NCI-H1105 treated with DMSO at 0.1 percent for 48 hours (cell line): Measurements from ENCODE around the gene DUSP22.
"Not testable (repeated sequence)": the region's sequence is repeated elsewhere in the genome, so short reads cannot be mapped to it uniquely, and the experiment has no call there.

Experiments used
- DNase-seq: peaks from one replicate; lab custom pipeline; 2025; lab: John Stamatoyannopoulos, UW

The DUSP22 gene

DNA sequence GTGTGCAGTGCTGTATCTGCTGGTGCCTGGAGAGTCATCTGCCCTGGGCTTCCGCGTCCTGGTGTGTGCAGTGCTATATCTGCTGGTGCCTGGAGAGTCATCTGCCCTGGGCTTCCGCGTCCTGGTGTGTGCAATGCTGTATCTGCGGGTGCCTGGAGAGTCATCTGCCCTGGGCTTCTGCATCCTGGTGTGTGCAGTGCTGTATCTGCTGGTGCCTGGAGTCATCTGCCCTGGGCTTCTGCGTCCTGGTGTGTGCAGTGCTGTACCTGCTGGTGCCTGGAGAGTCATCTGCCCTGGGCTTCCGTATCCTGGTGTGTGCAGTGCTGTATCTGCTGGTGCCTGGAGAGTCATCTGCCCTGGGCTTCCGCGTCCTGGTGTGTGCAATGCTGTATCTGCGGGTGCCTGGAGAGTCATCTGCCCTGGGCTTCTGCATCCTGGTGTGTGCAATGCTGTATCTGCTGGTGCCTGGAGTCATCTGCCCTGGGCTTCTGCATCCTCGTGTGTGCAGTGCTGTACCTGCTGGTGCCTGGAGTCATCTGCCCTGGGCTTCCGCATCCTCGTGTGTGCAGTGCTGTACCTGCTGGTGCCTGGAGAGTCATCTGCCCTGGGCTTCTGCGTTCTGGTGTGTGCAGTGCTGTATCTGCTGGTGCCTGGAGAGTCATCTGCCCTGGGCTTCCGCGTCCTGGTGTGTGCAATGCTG is 33.0 kb downstream of the DUSP22 start:
- not testable (repeated sequence) for DNase-seq

DNA sequence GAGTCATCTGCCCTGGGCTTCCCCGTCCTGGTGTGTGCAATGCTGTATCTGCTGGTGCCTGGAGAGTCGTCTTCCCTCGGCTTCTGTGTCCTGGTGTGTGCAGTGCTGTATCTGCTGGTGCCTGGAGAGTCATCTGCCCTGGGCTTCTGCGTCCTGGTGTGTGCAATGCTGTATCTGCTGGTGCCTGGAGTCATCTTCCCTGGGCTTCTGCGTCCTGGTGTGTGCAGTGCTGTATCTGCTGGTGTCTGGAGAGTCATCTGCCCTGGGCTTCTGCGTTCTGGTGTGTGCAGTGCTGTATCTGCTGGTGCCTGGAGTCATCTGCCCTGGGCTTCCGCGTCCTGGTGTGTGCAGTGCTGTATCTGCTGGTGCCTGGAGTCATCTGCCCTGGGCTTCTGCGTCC is 33.8 kb downstream of the DUSP22 start:
- DNase-seq: not testable (repeated sequence)

DNA sequence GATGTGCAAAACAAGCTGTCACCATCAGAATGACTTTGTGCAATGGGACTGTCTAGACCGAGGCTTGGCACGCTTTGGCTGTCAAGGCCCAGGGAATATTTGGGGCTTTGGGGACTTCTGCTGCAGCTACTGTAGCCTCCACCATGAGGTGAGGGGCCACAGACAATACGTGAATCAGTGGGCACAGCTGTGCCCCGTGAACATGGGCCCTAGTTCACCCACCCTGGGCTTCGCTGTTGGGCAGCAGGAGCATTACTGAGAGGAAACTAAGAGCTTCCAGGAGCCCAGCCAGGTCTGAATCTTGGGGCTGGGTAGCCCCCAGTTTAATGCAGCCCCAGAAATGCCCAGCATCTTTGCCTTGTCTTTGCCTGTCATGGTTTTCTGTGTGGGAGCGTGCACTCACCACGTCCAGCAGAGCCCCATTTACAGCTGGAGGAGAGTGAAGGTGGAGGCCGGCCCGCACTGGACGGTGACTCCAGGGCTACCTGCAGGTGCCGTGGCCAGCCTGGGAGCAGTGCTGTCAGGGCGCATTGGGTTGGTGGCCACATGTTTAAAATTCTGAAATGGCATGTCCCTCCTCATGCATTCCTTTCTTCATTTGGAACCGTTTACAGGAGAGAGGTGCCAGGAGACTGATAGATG is 34.7 kb downstream of the DUSP22 start:
- DNase-seq: no peak

DNA sequence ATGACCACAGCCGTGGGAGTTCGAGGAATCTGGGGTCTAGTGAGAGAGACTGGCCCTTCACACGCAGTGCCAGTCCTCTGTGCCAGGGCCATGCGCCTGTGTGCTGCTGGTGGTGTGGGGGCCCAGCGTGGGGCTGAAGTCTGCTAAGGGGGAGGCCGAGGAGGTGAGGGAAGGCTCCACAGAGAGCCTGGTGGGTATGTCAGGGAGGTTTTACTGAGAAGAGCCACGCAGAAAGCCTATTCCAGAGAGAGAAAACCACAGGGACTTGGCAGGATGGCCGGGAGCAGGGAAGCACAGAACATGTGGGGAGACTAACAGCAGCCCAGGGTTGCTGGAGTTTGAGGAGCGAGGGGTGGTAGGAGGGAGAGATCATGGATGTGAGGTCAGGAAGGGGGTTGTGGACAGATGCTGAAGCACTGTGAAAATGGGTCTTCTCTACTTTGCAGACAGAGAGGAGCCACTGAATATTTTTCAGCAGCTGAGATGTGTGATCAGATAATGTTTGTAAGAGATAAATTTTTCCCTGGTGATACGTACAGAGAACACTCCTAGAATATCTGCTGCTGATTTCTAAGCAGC is 35.3 kb downstream of the DUSP22 start:
- no peak for DNase-seq

DNA sequence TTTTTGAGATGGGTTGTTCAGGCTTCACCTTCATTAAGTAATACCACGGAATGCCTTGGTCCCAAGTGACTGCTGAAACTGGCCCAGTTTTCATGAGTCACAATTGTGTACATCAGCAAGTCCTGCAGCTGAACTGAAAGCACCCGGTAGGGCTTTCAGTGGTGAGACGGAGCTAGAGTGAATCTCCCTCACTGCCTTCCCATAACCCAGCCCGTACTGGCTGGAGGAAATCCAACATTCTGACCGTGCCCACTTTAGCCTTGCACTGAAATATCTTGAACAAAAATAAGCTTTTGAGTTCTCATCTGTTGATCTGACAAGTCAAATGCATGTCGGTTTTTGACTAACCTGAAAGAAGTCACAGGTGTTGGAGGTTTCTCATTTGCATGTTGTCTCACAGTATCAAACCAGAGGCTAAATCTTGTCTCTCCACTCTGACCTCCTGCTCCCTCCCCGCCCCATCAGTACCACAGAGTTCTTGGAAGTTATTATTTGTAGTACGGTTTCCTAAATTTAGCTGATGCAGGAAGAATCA is 35.9 kb downstream of the DUSP22 start:
- no peak for DNase-seq

DNA sequence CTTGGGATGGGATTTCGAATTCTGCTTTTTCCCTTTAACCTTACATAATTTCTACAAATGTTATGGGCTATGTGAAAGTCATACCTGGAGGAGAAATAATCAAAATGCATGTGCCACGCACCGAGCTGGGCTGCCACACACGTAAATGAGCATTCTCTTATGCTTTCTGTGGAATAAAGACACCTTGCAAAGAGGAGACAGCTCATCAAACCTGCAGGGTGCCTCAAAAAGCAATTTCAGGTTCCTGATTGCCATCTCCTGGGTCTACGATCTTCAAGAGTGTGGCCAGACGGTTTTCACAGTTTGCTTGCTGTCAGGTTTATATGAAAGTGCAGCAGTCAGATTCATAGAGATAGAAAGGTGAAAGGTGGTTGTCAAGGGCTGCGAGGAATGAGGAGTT is 36.6 kb downstream of the DUSP22 start:
- DNase-seq: no peak

DNA sequence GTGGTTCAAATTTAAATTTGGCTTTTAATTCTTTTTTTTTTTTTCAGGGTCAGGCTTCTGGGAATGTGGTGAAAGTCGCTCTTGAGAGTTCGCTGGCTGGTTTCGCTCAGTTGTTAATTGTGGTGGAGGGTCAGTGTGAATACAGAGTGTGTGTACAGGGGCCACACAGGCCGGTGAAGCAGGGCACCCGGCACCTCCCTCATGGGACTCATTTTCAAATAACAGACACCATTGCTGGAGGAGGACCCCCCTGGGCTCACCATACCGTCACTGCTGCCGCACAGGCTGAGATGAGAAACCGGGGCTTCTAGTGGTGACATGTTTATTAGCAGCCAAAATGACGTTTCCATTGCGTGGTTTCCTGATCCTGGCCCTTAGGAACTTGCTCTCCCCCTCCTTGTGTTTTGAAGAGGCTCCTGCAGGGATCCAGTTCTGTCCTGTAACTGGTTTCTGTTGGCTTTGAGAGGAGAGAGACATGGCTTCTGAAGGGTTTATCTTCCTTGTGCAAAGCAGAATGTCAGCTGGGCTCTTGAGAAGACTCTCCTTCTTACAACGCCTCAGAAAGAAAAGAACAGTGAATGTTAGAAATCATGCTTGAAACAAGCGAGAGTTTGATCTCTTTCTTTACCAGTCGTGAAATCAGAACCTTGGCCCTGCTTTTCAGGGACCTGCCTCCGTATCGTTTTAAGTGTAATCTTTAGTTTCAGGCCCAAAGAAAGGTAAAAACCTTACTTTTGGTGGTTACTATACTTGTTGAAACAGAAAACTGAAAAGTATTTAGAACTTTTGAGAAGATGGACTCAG is 37.8 kb downstream of the DUSP22 start:
- no peak for DNase-seq

DNA sequence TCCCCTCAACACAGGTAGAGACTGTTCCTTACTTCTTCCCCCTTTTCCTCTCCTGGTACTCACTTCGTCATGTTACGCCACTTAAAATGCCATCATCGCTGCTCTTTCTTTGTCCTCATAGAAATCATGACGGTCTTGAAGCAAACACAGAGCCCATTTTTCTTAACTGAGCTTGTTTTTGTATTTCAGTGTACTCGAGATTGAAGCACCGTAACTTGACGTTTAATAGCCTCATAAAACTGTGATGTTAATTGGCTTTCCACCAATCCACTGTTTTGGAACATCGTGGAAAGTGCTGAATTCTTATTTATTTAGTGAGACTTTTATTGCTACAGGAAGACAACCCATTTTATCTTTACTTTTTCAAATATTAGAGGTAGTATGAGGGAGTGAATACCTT is 38.7 kb downstream of the DUSP22 start:
- DNase-seq: no peak

DNA sequence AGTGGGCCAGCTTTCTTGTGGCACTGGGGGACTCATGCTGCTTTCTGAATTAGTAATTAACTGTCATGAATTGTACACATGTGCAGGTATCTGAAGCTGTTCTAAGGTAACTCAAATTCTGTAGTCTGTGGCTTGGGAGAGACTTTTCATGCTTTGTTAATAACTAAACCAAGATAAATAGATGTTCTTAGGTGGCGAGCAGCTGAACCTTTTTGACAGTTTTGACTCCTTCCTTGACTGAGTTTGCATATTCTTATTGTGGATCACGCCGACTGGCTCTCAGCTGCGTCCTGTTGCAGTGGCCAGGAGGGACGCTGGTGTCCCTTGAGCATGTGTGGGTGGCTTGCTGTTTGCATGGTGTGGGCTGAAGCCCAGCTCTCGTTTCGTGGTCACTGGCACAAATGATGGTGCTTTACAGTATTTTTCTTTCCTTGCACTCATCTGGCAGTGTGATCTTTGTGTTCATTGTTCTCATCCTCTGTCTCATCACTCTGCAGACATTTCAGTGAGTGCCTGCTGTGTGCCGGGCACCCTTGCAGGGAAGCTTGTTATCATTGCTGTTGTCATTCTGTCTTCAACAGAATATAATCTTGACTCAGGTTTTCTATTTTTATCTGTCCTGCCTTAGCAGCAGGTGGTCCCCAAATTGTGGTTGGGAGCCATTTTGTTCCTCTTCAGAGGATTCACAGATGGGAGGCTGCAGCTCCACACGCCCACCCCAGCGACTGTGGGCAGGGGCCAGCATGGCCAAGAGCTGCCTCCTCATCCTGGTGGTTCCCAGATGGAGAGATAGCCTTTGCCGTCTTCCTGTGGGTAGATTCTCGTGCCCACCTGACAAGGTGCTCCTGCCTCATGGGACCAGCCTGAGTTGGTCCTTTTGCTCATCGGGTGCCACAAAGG is 39.6 kb downstream of the DUSP22 start:
- no peak for DNase-seq

DNA sequence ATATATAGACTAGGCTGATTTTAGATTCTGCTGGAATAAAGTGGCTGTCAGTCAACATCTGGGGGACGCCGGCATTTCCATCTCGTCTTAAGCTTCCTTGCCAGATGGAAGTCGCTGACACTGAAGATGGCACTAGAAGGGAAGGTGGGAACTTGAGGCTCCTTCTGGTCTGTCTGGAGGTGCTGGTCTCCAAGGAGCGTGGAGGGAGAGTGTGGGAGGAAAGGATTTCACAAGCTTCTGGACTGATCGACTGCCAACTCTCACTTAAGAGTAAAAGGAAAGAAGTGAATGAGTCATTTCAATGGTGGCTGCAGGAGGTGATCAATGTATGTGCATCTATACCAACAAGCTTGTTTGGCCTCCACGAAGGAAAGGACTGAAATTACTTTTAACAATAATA is 40.4 kb downstream of the DUSP22 start:
- no peak for DNase-seq

DNA sequence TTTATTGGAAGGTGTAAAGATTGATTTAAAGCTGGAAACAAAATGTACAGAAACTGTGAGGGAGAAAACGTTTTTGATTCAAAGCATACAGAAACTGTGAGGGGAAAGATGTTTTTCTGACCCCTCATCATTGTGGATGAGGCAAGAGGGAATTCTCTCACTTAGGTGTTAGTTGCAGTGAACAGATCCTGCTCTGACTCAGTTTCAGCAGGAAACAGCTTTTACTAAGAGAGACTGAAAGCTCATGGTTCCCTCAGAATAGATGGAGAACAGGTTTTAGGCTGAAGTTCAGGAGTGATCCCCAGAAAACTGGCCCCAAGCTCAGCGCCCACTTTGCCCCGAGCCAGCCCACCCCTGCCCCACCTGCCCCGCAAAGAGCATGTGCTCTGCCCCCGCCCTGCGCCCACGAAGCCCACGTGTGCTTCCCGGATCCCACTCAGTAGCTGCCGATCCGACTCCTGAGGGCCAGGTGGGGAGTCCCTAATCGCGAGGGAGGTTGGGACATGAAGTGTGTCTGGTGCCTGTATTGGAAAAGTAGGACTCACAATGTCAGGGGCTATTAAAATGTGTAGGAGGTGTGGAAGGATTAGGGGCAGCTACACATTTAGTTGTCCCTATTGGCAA is 41.2 kb downstream of the DUSP22 start:
- DNase-seq: no peak

DNA sequence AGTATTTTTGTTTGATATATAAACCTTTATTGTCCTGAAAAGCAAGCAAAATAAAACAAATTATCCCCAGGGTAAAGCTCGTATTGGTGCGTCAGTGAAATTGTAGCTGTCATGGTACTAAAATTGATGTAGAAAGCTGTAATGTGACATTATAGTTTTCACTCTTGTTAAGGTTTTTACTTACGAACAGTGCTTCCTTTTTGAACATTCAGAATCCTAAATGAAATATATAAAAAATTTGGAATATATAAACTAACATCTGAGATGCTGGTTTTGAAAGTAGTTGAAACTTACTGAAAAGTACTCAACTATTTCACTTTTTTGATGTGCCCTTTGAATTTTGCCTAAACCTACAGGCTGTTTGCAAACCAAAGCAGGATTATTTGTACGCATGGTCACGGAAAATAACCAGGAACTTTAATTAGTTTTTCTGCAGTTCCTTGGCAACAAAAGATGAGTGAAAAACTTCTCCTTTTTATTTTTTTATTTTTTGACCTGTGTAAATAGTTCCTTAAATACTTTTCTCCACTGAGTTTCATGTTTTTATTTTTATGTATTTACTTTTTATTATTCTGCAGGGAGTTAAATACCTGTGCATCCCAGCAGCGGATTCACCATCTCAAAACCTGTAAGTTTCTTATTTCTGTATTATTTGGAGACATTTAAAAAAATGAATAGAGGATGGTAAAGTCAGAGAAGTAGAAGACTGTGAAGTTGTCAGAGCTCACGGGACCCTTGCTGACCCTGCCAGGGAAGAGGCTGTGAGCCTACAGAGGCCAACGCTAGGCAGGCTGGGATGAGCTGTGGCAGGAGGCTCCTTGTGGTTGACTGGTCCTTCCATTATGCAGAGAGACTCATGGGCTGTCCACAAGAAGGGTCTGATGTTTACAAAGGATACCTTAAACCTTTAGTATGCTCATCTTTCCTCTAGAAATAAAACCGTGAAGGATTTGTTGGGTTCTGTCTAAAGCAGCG is 42.5 kb downstream of the DUSP22 start:
- DNase-seq: no peak

DNA sequence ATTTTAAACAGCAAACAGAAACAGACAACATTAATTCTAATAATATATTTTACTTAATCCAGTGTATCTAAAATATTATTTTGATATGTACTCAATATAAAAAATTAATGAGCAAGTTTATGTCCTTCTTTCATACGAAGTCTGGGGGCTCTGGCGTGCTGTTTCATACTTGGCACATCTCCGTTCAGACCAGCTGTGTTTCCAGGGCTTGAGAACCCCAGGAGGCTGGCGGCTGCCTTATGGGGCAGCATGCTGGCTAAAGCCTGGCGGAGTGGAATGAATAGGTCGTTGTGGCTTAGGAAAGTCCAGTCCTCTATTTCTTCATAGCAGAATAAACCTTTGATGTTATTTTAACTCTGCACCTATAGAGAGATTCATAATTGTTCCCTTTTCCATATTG is 43.3 kb downstream of the DUSP22 start:
- DNase-seq: no peak

DNA sequence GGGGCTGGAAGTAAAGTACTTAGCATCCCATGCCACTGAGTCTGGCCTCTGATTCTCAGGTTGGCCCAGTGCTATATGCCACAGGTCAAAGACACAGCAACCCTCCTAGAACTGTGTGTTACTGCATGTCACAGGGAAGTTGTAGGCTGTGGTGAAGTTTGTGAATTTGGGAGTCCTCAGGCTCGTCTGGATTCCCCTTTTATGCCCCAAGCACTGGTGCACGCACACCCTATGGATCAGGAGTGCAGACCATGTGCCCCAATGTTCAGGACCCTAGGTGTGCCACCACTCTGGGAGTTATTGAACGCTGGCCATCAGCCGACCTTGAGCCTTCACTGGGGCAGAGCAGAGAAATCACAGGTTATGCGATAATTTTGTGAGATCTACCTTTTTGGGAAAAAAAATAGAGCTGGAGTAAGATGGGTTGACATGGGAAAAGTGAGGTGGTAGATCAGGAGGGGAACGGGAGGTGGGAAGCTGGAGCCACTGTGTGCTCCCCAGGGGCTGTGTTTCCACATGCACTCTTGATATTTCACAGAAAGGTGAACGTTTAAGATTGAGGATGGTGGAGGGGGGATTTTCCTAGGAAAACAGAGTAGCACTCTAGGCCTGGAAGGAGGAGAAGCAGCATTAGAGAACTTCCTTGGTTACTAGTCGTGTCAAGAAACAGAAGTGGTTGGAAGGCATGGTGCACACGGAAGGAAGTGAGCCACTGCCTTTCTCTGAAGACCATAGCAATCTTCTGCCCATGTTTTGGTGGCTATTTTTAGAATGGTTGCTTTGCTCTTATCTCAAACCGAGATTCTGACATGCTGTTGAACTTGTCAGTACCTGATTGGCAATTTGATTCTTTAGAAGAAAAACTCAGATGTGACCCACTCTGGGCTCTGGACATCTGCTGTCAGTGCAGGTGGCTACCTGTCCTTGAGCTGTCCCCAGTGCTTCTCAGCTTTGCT is 44.1 kb downstream of the DUSP22 start:
- no peak for DNase-seq

DNA sequence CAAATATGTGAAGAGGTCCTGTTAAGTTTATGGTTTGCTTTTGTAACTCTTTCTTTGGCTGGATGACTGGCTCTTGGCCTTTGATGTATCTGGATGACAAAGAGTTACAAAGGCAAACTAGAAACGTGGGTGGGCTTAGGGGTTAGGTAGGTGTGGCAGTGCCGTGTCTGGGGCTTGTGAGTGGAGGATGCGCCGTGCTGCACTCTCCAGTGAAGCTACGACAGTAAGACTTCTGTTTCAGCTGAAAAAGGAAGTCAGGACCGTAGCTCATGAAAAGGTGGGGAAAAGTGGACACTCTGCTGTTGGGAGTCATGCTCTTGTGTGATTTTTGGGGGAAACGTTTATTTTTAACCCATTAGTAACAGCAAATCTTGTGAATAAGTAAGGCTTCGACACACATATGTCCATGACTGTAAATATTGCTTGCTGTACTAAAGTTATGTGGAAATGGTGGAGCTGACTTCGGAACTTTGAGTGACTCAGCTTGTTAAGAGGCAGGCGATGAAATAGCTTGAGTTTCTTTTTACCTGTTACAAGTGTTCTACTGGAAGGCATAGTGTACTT is 45.6 kb downstream of the DUSP22 start:
- DNase-seq: no peak

DNA sequence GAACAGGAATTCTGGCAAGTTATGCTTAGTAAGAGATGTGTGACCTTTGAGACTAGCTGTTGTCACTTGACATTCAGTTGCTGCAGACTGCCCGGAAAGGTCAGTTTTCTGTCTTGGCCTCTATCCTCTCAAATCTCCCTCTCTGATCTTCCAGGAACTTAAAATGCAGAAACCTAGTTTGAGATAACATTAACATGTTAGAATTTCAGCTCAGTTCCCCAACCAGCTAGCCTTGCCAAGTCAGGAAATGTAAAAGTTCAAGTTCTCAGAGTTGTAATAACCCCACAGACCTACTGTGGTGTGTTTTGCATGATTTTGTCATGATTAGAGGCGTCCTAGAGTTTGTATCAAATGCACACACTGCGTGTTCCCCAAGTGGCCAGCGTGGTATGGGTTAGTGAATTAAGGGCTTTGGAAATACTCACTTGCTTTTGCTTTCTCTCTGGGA is 46.6 kb downstream of the DUSP22 start:
- no peak for DNase-seq

DNA sequence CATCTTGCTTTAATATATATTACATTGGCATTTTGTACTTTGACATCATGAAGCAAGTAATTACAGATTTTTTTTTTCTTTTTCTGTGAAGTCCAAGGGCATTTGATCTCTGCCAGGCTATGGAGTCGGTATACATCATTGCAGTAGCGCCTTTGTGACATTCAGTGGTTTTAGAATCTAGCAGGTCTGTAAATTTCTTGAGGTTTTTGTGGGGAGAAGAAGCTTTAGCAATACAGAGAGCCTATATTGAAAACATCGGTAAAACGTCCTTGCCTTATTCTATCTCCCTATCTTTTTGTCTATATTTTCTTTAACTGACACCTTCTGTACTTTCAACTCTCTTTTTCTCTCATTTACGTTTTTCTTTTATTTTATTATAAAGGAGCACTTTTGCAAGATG is 47.2 kb downstream of the DUSP22 start:
- DNase-seq: no peak
